22Rv1 (cell line): ENCODE results near the gene STK11IP.

Source experiments
- ZFX ChIP-seq: fragments of 450-650 bp; IDR thresholded peaks from 2 replicates; pipeline ENCODE4 v1.6.1; 2017; ENCODE audit warnings: antibody characterized with exemption, borderline replicate concordance
- TF ChIP-seq, protein P1 (sequence below): fragments of 450-650 bp; IDR thresholded peaks from 2 replicates; pipeline ENCODE4 v1.5.1; 2017; ENCODE audit warnings: mild to moderate bottlenecking

GRCh38 chr2:219565130-219566080, 32.3 kb upstream of the STK11IP start:
- TF ChIP-seq, protein P1, sequence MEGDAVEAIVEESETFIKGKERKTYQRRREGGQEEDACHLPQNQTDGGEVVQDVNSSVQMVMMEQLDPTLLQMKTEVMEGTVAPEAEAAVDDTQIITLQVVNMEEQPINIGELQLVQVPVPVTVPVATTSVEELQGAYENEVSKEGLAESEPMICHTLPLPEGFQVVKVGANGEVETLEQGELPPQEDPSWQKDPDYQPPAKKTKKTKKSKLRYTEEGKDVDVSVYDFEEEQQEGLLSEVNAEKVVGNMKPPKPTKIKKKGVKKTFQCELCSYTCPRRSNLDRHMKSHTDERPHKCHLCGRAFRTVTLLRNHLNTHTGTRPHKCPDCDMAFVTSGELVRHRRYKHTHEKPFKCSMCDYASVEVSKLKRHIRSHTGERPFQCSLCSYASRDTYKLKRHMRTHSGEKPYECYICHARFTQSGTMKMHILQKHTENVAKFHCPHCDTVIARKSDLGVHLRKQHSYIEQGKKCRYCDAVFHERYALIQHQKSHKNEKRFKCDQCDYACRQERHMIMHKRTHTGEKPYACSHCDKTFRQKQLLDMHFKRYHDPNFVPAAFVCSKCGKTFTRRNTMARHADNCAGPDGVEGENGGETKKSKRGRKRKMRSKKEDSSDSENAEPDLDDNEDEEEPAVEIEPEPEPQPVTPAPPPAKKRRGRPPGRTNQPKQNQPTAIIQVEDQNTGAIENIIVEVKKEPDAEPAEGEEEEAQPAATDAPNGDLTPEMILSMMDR: no peak
- TF ChIP-seq ZFX: no peak
